SU-DHL-6 (cell line): ENCODE data around the gene DDIT4.

Experiments used
- H2AFZ ChIP-seq: fragments of 200-600 bp; sonication (generic); 2 replicates; pipeline ENCODE4 v1.6.1; 2014; ENCODE audit warnings: low read depth, mild to moderate bottlenecking, moderate library complexity, mixed read lengths, antibody characterized with exemption, low read length; ENCODE audit not compliant: severe bottlenecking
- H3F3A ChIP-seq: fragments of 200-600 bp; shearing (Covaris generic); 2 replicates; pipeline ENCODE4 v1.6.0; 2016; ENCODE audit warnings: antibody characterized with exemption, mild to moderate bottlenecking; ENCODE audit not compliant: insufficient read depth
- H3K27ac ChIP-seq: fragments of 200-600 bp; sonication (generic); 2 replicates; pipeline ENCODE4 v1.5.1; 2016; ENCODE audit warnings: low read depth, mild to moderate bottlenecking, low read length, moderate library complexity, mixed read lengths
- H3K27me3 ChIP-seq: fragments of 200-600 bp; sonication (generic), shearing (Covaris generic); 2 replicates; pipeline ENCODE4 v1.6.0; 2014; ENCODE audit warnings: mild to moderate bottlenecking, low read length
- H3K36me3 ChIP-seq: fragments of 200-600 bp; sonication (generic); 2 replicates; pipeline ENCODE4 v1.6.1; 2014; ENCODE audit warnings: mild to moderate bottlenecking, low read length, mixed read lengths
- H3K4me2 ChIP-seq: fragments of 300-600, 200-600 bp; shearing (Covaris generic), sonication (generic); 2 replicates; pipeline ENCODE4 v1.6.0; 2014; ENCODE audit warnings: low read length, low read depth, mild to moderate bottlenecking; ENCODE audit not compliant: poor library complexity, severe bottlenecking
- H3K4me3 ChIP-seq: fragments of 200-600 bp; sonication (generic); 2 replicates; pipeline ENCODE4 v1.5.1; 2014; ENCODE audit warnings: antibody characterized with exemption, low read length, mild to moderate bottlenecking, mixed read lengths; ENCODE audit not compliant: insufficient read depth, poor library complexity, severe bottlenecking
- H3K79me2 ChIP-seq: fragments of 200-600 bp; sonication (generic); 2 replicates; pipeline ENCODE4 v1.6.1; 2014; ENCODE audit warnings: mild to moderate bottlenecking, low read length, moderate library complexity; ENCODE audit not compliant: insufficient read depth
- H3K9ac ChIP-seq: fragments of 200-600 bp; sonication (generic); 2 replicates; pipeline ENCODE4 v1.7.0; 2014; ENCODE audit warnings: mild to moderate bottlenecking, low read length
- H3K9me2 ChIP-seq: fragments of 200-600 bp; sonication (generic); replicated peaks from 2 replicates; pipeline ENCODE4 v1.6.1; 2014; ENCODE audit warnings: low read length; ENCODE audit not compliant: insufficient read depth
- H3K9me3 ChIP-seq: fragments of 200-600 bp; sonication (generic); 2 replicates; pipeline ENCODE4 v1.6.1; 2014; ENCODE audit warnings: low read length, mixed read lengths; ENCODE audit not compliant: insufficient read depth
- H4K20me1 ChIP-seq: fragments of 200-600 bp; sonication (generic); 2 replicates; pipeline ENCODE4 v1.6.1; 2014; ENCODE audit warnings: low read depth, mild to moderate bottlenecking, antibody characterized with exemption, low read length, moderate library complexity, mixed read lengths
- CTCF ChIP-seq: fragments of 200-600 bp; sonication (generic); IDR thresholded peaks from one replicate; pipeline ENCODE4 v1.5.1; 2017; ENCODE audit warnings: antibody characterized with exemption, mild to moderate bottlenecking, low read length, moderate library complexity; ENCODE audit not compliant: insufficient read depth, poor library complexity, severe bottlenecking
- EZH2phosphoT487 ChIP-seq: fragments of 200-600 bp; sonication (generic), shearing (Covaris generic); conservative IDR thresholded peaks from 2 replicates; pipeline ENCODE4 v1.6.1; 2018; ENCODE audit warnings: mild to moderate bottlenecking, antibody characterized with exemption, low read length, moderate library complexity, mixed read lengths

Gene DDIT4

GRCh38 chr10:72270607-72271281 is 3.0 kb upstream of the DDIT4 start:
- no peaks in the 10 kb centered on the region for H3K9me2 ChIP-seq
- no peaks in the 10 kb centered on the region; the same call in 1 of the 2 replicates for H3K79me2 ChIP-seq
- H3K27ac ChIP-seq: no peak overlapping the region
- no peak overlapping the region for H3K9ac ChIP-seq
- H3K4me2 ChIP-seq: no peak overlapping the region
- TF ChIP-seq EZH2phosphoT487 (no peak), CTCF (no peak)
- peaks cover 9% of the 10 kb centered on the region for H3F3A ChIP-seq
- H3K36me3 ChIP-seq: peaks cover 6% of the 10 kb centered on the region
- H2AFZ ChIP-seq: no peak overlapping the region
- no peaks in the 10 kb centered on the region for H3K9me3 ChIP-seq
- no peaks in the 10 kb centered on the region for H3K27me3 ChIP-seq
- no peak overlapping the region for H3K4me3 ChIP-seq
- no peaks in the 10 kb centered on the region for H4K20me1 ChIP-seq

- Histone ChIP-seq H3K9ac (peak overlapping the region; percentile 82), H3K9me2 (no peaks in the 10 kb centered on the region), H3K9me3 (no peaks in the 10 kb centered on the region), H3K27me3 (no peaks in the 10 kb centered on the region), H3K27ac (peak overlapping the region; percentile 41), H3K4me3 (peak overlapping the region; percentile 55), H3F3A (peaks cover 29% of the 10 kb centered on the region), H4K20me1 (no peaks in the 10 kb centered on the region), H3K36me3 (peaks cover 6% of the 10 kb centered on the region), H2AFZ (no peak overlapping the region), H3K79me2 (no peaks in the 10 kb centered on the region; the same call in 1 of the 2 replicates), H3K4me2 (peak overlapping the region; percentile 81)
- TF ChIP-seq CTCF (no peak), EZH2phosphoT487 (no peak)
Observed at GRCh38 chr10:72272689-72273409, 875 bp upstream of the DDIT4 start.

- H3K27ac ChIP-seq: peak overlapping the region; percentile 50
- no peaks in the 10 kb centered on the region for H3K27me3 ChIP-seq
- no peak overlapping the region for H2AFZ ChIP-seq
Observed at GRCh38 chr10:72274213-72274729, 547 bp downstream of the DDIT4 start.

More at GRCh38 chr10:72274213-72274729, 547 bp downstream of the DDIT4 start:
- Histone ChIP-seq H3K9me3 (no peaks in the 10 kb centered on the region), H3K36me3 (peaks cover 6% of the 10 kb centered on the region), H3F3A (peaks cover 30% of the 10 kb centered on the region), H3K9ac (peak overlapping the region; percentile 82), H4K20me1 (no peaks in the 10 kb centered on the region), H3K4me3 (peak overlapping the region; percentile 66), H3K79me2 (no peaks in the 10 kb centered on the region; the same call in 1 of the 2 replicates), H3K9me2 (no peaks in the 10 kb centered on the region), H3K4me2 (peak overlapping the region; percentile 68)
- TF ChIP-seq CTCF (no peak), EZH2phosphoT487 (no peak)
